Muscle layer of colon (tissue), 2 donors: ENCODE measurements around the gene SLC24A3.
"Not testable (repeated sequence)": the region's sequence is repeated elsewhere in the genome, so short reads cannot be mapped to it uniquely, and the experiment has no call there.

ENCODE experiments used
- H3K27ac ChIP-seq: one replicate; pipeline ENCODE4 v1.7.0; 2013; ENCODE audit warnings: low read depth, mild to moderate bottlenecking, low read length, moderate library complexity
- H3K27me3 ChIP-seq, 2 donors: one replicate each; pipeline ENCODE4 v1.7.0; 2013; ENCODE audit warnings: low read length in 2 of 2, mild to moderate bottlenecking in 2 of 2; ENCODE audit not compliant: insufficient read depth in 2 of 2, control insufficient read depth in 1 of 2
- H3K36me3 ChIP-seq: one replicate; pipeline ENCODE4 v1.7.0; 2013; ENCODE audit warnings: mild to moderate bottlenecking, low read length; ENCODE audit not compliant: insufficient read depth
- H3K4me1 ChIP-seq: one replicate; pipeline ENCODE4 v1.7.0; 2013; ENCODE audit warnings: mild to moderate bottlenecking, low read length; ENCODE audit not compliant: insufficient read depth
- H3K4me3 ChIP-seq, 2 donors: one replicate each; pipeline ENCODE4 v1.7.0; 2013; ENCODE audit warnings: low read length in 2 of 2, low read depth in 1 of 2, mild to moderate bottlenecking in 1 of 2, moderate library complexity in 1 of 2
- H3K9ac ChIP-seq: one replicate; pipeline ENCODE4 v1.7.0; 2013; ENCODE audit warnings: low read length
- H3K9me3 ChIP-seq: one replicate; pipeline ENCODE4 v1.7.0; 2013; ENCODE audit warnings: mild to moderate bottlenecking, low read length
- donor health status: abdominal sarcoma.
- donor health status: Adenocarcinoma of cecum.

SLC24A3 gene

DNA sequence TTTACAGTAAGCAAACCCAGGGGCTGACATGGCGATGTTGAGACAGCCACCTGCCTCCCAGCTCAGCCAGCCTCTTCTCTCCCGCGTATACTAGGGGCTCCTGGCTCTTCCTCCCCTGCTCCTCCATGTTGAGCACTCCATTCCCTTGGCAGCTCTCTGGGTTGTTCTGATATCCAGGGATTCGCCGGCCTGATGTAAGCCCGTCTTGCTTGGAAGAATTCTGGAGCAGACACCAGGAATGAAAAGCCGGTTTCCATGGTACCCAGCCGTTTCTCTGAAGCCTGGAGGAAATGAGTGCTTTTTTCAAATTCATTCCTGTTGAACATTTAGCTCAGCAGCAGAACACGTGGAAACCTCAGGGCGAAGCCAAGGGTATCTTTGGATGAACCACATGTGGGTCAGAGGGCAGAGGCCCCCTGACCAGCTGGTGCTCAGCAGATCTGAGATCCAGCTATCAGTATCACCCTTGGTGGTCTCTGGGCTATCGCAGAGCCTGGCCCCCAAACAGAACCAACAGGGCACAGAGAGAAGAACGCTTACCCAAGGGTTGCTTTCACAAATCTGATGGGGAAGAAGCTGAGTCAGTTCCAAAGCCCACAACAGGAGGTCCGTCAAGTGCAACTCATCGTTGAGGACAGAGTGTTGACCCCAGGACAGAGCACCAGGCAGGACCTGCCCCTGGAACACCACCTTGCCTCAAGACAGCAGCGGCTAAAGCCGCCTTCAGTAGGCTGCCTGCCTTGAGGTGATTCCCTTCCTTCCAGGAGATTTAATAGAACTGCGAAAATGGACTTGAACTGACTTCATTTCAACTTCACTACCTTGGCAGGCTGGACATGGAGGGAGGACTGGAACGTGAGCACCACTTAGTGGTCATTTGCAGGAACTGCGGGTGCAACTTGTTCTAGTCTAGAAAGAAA is 449.5 kb downstream of the SLC24A3 start:
- H3K27me3 ChIP-seq: no peaks in the 10 kb centered on the region
- no peak overlapping the region for H3K4me3 ChIP-seq
- no peaks in the 10 kb centered on the region for H3K36me3 ChIP-seq
- H3K9ac ChIP-seq: no peak overlapping the region
- H3K27ac ChIP-seq: no peak overlapping the region
- H3K4me1 ChIP-seq: peaks cover 7% of the 10 kb centered on the region
- no peaks in the 10 kb centered on the region for H3K9me3 ChIP-seq

DNA sequence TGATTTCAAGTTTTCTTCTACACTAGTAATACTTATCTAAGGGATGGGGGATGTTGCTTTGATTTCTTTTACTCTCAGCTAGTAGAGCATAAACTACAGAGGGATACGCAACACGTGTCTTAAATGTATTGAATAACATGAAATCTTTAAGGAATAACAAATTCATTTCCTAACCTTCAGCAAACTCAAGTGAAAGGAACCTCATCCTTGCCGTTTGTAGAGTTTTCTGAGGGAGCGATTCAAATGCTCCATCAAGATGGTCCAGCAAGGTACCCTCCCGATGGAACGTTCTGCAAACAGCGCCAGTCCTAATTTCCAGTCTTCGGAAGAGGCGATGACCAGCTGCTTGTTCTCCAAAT is 450.2 kb downstream of the SLC24A3 start:
- Histone ChIP-seq H3K4me1 (peaks cover 7% of the 10 kb centered on the region), H3K36me3 (no peaks in the 10 kb centered on the region), H3K27me3 (no peaks in the 10 kb centered on the region), H3K4me3 (no peak overlapping the region), H3K9me3 (no peaks in the 10 kb centered on the region), H3K9ac (no peak overlapping the region), H3K27ac (no peak overlapping the region)

DNA sequence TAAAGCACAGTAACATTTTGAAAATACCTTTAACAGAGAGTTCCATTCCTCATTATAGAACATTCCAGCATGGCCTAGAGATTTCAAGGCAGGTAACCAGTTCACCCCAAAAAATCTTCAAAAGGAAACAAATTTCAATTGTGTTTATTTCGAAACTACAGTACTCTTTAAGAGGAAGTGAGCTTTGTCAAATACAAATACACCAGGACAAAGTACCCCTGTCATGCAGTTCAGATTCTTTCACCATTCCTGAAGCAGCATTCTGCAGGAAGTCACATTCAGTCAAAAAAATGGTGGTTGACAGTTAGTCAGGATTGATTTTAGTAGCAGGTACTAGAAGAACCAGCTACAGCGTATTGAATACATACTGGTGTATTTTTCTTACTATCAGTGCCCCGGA is 456.0 kb downstream of the SLC24A3 start:
- Histone ChIP-seq H3K27me3 (no peaks in the 10 kb centered on the region), H3K4me1 (no peaks in the 10 kb centered on the region), H3K4me3 (no peak overlapping the region), H3K36me3 (no peaks in the 10 kb centered on the region), H3K9ac (no peak overlapping the region), H3K27ac (no peak overlapping the region), H3K9me3 (no peaks in the 10 kb centered on the region)

DNA sequence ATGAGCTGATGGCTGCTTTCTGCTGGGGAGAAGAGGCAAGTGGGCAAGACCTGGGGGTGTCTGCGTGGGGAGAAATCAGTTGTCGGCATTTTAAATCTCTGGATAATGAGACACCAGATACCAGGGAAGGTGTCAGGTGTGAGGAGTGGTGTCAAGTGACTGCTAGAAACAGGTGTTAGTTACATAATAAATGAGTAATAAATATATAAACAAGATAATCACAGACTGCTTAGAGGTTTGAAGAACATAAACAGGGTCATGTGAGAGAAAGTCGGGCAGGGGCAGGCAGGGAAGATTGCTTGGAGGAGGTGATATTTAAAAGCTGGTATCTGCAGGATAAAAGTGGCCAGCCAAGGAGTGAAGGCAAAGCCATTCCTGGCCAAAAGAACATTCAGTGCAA is 458.4 kb downstream of the SLC24A3 start:
- H3K9ac ChIP-seq: no peak overlapping the region
- peaks cover 4% of the 10 kb centered on the region for H3K36me3 ChIP-seq
- H3K4me3 ChIP-seq: no peak overlapping the region
- H3K9me3 ChIP-seq: no peaks in the 10 kb centered on the region
- H3K27ac ChIP-seq: no peak overlapping the region
- no peaks in the 10 kb centered on the region for H3K27me3 ChIP-seq
- no peaks in the 10 kb centered on the region for H3K4me1 ChIP-seq

DNA sequence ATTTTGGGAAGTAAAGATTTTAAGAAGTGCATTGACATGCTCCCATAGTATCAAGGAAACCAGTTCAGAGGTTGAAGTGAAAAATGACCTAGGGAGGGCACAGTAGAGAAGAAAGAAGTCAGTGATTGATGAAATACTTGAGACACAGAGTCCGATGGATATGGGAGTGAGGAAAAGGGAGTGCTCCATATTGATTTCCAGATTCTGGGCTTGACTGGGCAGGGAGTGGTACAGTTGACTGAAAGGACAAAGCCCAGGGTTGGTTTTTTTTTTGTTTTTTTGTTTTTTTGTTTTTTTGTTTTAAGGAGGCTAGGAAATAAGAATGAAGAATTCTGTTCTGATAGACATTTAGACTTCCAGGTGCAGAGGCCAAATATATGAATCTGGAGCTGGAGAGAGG is 458.9 kb downstream of the SLC24A3 start:
- H3K9ac ChIP-seq: no peak overlapping the region
- no peaks in the 10 kb centered on the region for H3K4me1 ChIP-seq
- no peak overlapping the region for H3K27ac ChIP-seq
- H3K4me3 ChIP-seq: no peak overlapping the region
- no peaks in the 10 kb centered on the region for H3K9me3 ChIP-seq
- H3K36me3 ChIP-seq: peaks cover 4% of the 10 kb centered on the region
- no peaks in the 10 kb centered on the region for H3K27me3 ChIP-seq

DNA sequence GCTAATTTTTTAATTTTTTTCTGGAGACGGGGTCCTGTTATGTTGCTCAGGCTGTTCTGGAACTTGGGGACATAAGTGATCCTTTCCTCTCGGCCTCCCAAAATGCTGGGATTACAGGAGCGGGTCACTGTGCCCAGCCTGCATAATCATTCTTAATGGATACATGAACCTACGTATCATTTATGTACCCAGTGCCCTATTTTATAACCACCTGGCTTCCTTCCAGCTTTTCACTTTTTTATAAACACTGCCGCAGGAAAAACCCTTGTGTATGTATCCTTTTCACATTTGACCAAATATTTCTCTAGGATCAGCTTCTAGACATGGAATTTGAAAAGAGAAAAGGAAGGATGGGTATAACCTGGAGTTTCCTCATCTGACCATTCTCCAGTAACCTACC is 460.1 kb downstream of the SLC24A3 start:
- H3K9me3 ChIP-seq: no peaks in the 10 kb centered on the region
- H3K4me3 ChIP-seq: no peak overlapping the region
- H3K9ac ChIP-seq: no peak overlapping the region
- H3K36me3 ChIP-seq: peaks cover 4% of the 10 kb centered on the region
- H3K27ac ChIP-seq: no peak overlapping the region
- no peaks in the 10 kb centered on the region for H3K27me3 ChIP-seq
- H3K4me1 ChIP-seq: no peaks in the 10 kb centered on the region

- Histone ChIP-seq H3K27me3 (no peaks in the 10 kb centered on the region), H3K4me1 (no peaks in the 10 kb centered on the region), H3K4me3 (no peak overlapping the region), H3K27ac (no peak overlapping the region), H3K36me3 (peaks cover 4% of the 10 kb centered on the region), H3K9me3 (no peaks in the 10 kb centered on the region), H3K9ac (no peak overlapping the region)
Measured at GRCh38 chr20:19673575-19673974, 461.1 kb downstream of the SLC24A3 start.

GRCh38 chr20:19676202-19676601 is 463.8 kb downstream of the SLC24A3 start:
- Histone ChIP-seq H3K4me3 (no peak overlapping the region), H3K4me1 (no peaks in the 10 kb centered on the region), H3K9me3 (no peaks in the 10 kb centered on the region), H3K36me3 (peaks cover 4% of the 10 kb centered on the region), H3K9ac (no peak overlapping the region), H3K27me3 (no peaks in the 10 kb centered on the region), H3K27ac (no peak overlapping the region)

GRCh38 chr20:19677336-19677735 is 464.9 kb downstream of the SLC24A3 start:
- Histone ChIP-seq H3K4me3 (no peak overlapping the region), H3K27ac (no peak overlapping the region), H3K4me1 (no peaks in the 10 kb centered on the region), H3K36me3 (peaks cover 4% of the 10 kb centered on the region), H3K27me3 (no peaks in the 10 kb centered on the region), H3K9me3 (no peaks in the 10 kb centered on the region), H3K9ac (no peak overlapping the region)

DNA sequence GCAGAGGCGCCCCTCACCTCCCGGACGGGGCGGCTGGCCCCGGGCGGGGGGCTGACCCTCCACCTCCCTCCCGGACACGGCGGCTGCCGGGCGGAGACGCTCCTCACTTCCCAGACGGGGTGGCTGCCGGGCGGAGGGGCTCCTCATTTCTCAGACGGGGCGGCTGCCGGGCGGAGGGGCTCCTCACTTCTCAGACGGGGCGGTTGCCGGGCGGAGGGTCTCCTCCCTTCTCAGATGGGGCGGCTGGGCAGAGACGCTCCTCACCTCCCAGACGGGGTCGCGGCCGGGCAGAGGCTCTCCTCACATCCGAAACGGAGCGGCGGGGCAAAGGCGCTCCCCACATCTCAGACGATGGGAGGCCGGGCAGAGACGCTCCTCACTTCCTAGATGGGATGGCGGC is 466.1 kb downstream of the SLC24A3 start:
- H3K27me3 ChIP-seq, H3K4me3 ChIP-seq, H3K9me3 ChIP-seq, H3K4me1 ChIP-seq, H3K27ac ChIP-seq, H3K9ac ChIP-seq, H3K36me3 ChIP-seq: not testable (repeated sequence)

GRCh38 chr20:19679900-19680495 is 467.6 kb downstream of the SLC24A3 start:
- Histone ChIP-seq H3K36me3 (peaks cover 5% of the 10 kb centered on the region), H3K9ac (no peak overlapping the region), H3K4me1 (no peaks in the 10 kb centered on the region), H3K9me3 (no peaks in the 10 kb centered on the region), H3K27ac (no peak overlapping the region), H3K4me3 (no peak overlapping the region), H3K27me3 (no peaks in the 10 kb centered on the region)

GRCh38 chr20:19682249-19682648 is 469.8 kb downstream of the SLC24A3 start:
- peaks cover 6% of the 10 kb centered on the region for H3K36me3 ChIP-seq
- no peak overlapping the region for H3K9ac ChIP-seq
- H3K4me1 ChIP-seq: no peaks in the 10 kb centered on the region
- H3K27me3 ChIP-seq: no peaks in the 10 kb centered on the region
- H3K9me3 ChIP-seq: no peaks in the 10 kb centered on the region
- H3K27ac ChIP-seq: no peak overlapping the region
- no peak overlapping the region for H3K4me3 ChIP-seq
